Anterior cingulate cortex (tissue), 58 donors: ENCODE data around the gene RBM17.
"Not testable (repeated sequence)": the region's sequence is repeated elsewhere in the genome, so short reads cannot be mapped to it uniquely, and the experiment has no call there.

Experiments used
- DNase-seq, 58 donors: peaks; one replicate each; lab custom pipeline; 2025; lab: John Stamatoyannopoulos, UW

RBM17 gene

GRCh38 chr10:6146013-6146785 lies 57.4 kb downstream of the RBM17 start:
- DNase-seq = peak in 4 of 58 donors; percentile 7 to 37 (median 24)

- no peak for DNase-seq
These were observed 58.1 kb downstream of the RBM17 start for GRCh38 chr10:6146921-6147320.

GRCh38 chr10:6148251-6148701 lies 59.4 kb downstream of the RBM17 start:
- DNase-seq = no peak

- no peak for DNase-seq
These were observed 60.1 kb downstream of the RBM17 start for GRCh38 chr10:6148908-6149307.

GRCh38 chr10:6151087-6151977 lies 62.5 kb downstream of the RBM17 start:
- peak in 54 of 58 donors; percentile 28 to 83 (median 55) for DNase-seq

- DNase-seq = no peak
These were observed 65.0 kb downstream of the RBM17 start for GRCh38 chr10:6153845-6154244.

- peak in 4 of 58 donors; percentile 7 to 20 (median 12) for DNase-seq
These were observed 65.7 kb downstream of the RBM17 start for GRCh38 chr10:6154566-6154965.

GRCh38 chr10:6158276-6158675 lies 69.4 kb downstream of the RBM17 start:
- no peak for DNase-seq

GRCh38 chr10:6161921-6162320 lies 73.1 kb downstream of the RBM17 start:
- DNase-seq = peak in 11 of 58 donors; percentile 11 to 67 (median 33)

GRCh38 chr10:6162589-6163356 lies 73.9 kb downstream of the RBM17 start:
- DNase-seq = peak in 1 of 58 donors; percentile 16

GRCh38 chr10:6163364-6164270 lies 74.8 kb downstream of the RBM17 start:
- DNase-seq = peak in 57 of 58 donors; percentile 21 to 90 (median 80)

- peak in 2 of 58 donors; percentile 28 for DNase-seq
These were observed 75.6 kb downstream of the RBM17 start for GRCh38 chr10:6164271-6165095.

- DNase-seq = no peak
These were observed 76.4 kb downstream of the RBM17 start for GRCh38 chr10:6165221-6165725.

GRCh38 chr10:6165933-6166332 lies 77.1 kb downstream of the RBM17 start:
- not testable (repeated sequence) for DNase-seq
